ENCODE results near the gene COL7A1. TPM values are rescaled to one million over a fixed set of nuclear protein-coding genes. Genes with fewer than 3 reads are reported as not detected.
A peak's percentile ranks its signal among the peaks of the same experiment; 100 is the strongest.

The COL7A1 gene
- polyA plus RNA-seq, 3 donors, result 0.37 to 1.9 TPM; not detected in 1

DNA sequence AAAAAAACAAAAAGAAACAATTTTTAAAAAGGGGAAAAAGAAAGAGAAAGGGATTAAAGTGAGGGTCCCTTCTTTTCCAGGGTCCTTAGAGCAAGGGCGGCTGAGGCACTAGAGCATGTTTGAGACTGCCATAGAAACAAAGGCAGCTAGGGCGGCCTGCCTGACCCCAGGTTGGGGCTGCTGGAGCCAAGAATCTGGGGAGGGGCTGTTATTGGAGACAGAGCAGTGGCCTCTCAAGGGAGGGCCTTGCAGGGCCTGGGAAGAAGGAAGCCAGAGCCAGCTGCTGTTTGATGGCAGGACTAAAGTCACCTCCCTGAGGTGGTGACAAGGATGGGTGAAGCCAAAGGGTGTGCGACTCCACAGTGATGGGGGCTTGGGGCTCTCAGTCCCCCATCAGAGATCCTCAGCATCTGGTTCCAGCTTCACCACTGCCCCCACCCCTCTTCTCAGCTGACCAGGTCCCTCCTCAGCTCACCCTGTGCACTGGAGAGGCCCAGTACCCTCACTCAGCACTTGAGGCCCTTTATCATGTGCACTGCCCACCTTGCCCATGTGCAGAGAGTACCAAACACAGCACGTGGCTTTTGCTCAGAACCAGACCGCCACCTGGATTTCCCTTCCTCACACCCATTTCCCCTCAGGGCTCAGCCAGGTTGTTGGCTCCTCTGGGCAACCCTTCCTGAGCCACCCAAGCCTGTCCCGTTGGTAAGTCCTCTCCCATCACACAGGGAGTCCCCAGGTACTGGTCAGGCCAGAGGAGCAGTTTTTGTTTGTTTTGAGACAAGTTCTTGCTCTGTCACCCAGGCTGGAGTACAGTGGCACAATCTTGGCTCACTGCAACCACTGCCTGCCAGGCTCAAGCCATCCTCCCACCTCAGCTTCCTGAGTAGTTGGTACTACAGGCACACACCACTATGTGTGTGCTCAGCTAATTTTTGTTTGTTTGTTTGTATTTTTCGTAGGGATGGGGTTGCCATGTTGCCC lies 24.7 kb upstream of the COL7A1 start:
- H3K4me2 ChIP-seq (replicated peaks; ENCODE audit: extremely low read depth, low read length, poor library complexity, severe bottlenecking), result no peak overlapping the region
- H3K4me1 ChIP-seq (ENCODE audit: control insufficient read depth in 1 of 2, insufficient read depth in 2 of 2, low read length in 2 of 2), result peaks cover 1 to 3% of the 10 kb centered on the region in 2 donors
- H3K4me3 ChIP-seq (replicated peaks in 1 of 3; ENCODE audit: low read depth in 2 of 3, low read length in 3 of 3), result no peak overlapping the region
- WGBS (ENCODE audit: insufficient coverage), result 87% methylated on average over 6 of the region's 7 CpGs
- Mint-ChIP-seq H3K9me3 (peaks cover 17 to 50% (median 37%) of the 10 kb centered on the region in 7 donors), H3K4me1 (no peaks in the 10 kb centered on the region), H3K27ac (peak overlapping the region in 1 of 7 donors; percentile 62), H3K27me3 (ENCODE audit: low read depth in 3 of 3) (peaks cover 0 to 2% (median 2%) of the 10 kb centered on the region in 3 donors), H3K36me3 (peaks cover 3 to 11% of the 10 kb centered on the region in 2 donors), H3K4me3 (no peak overlapping the region)
- no peak for DNase-seq
- H3K27ac ChIP-seq (ENCODE audit: low read depth in 1 of 2, low read length in 2 of 2), result no peak overlapping the region
- intact Hi-C loops (cut with micrococcal nuclease), result no loop called here
- H3K9me3 ChIP-seq (replicated peaks in 1 of 2; ENCODE audit: control insufficient read depth in 1 of 2, insufficient read depth in 1 of 2, low read length in 2 of 2), result peaks cover 22 to 38% of the 10 kb centered on the region in 2 donors
- TF ChIP-seq CTCF (IDR thresholded peaks at IDR 0.05), result no peak
- no peaks in the 10 kb centered on the region for H3K79me2 ChIP-seq (ENCODE audit: insufficient read depth, low read length)
- peaks cover under 1 to 9% of the 10 kb centered on the region in 2 donors for H3K36me3 ChIP-seq (replicated peaks in 1 of 2; ENCODE audit: control insufficient read depth in 1 of 2, insufficient read depth in 2 of 2, low read length in 2 of 2)
- no peaks in the 10 kb centered on the region for H4K20me1 ChIP-seq (ENCODE audit: insufficient read depth, low read length)
- H3K9ac ChIP-seq (ENCODE audit: insufficient read depth, low read length, poor library complexity, severe bottlenecking), result no peak overlapping the region
- no peaks in the 10 kb centered on the region for H3K27me3 ChIP-seq (ENCODE audit: control insufficient read depth in 2 of 2, insufficient read depth in 2 of 2, low read length in 2 of 2)
- no peak overlapping the region for H2AFZ ChIP-seq (ENCODE audit: insufficient read depth, low read depth, low read length, poor library complexity, severe bottlenecking)

- H3K36me3 ChIP-seq (replicated peaks in 1 of 2; ENCODE audit: control insufficient read depth in 1 of 2, insufficient read depth in 2 of 2, low read length in 2 of 2), result no peaks in the 10 kb centered on the region
- Mint-ChIP-seq H3K4me3 (no peak overlapping the region), H3K27ac (no peak overlapping the region), H3K4me1 (peaks cover 8% of the 10 kb centered on the region), H3K27me3 (ENCODE audit: low read depth in 3 of 3) (peaks cover 0 to 5% (median 2%) of the 10 kb centered on the region in 3 donors), H3K9me3 (peaks cover 17 to 52% (median 37%) of the 10 kb centered on the region in 7 donors), H3K36me3 (peaks cover 0 to 3% of the 10 kb centered on the region in 2 donors)
- peak overlapping the region in 1 of 3 experiments; percentile 32 for H3K4me3 ChIP-seq (replicated peaks in 1 of 3; ENCODE audit: low read depth in 2 of 3, low read length in 3 of 3)
- peaks cover 22 to 38% of the 10 kb centered on the region in 2 donors for H3K9me3 ChIP-seq (replicated peaks in 1 of 2; ENCODE audit: control insufficient read depth in 1 of 2, insufficient read depth in 1 of 2, low read length in 2 of 2)
- no peak overlapping the region for H3K4me2 ChIP-seq (replicated peaks; ENCODE audit: extremely low read depth, low read length, poor library complexity, severe bottlenecking)
- H3K9ac ChIP-seq (ENCODE audit: insufficient read depth, low read length, poor library complexity, severe bottlenecking), result no peak overlapping the region
- H2AFZ ChIP-seq (ENCODE audit: insufficient read depth, low read depth, low read length, poor library complexity, severe bottlenecking), result no peak overlapping the region
- intact Hi-C loops (cut with micrococcal nuclease), result no loop called here
- TF ChIP-seq CTCF (IDR thresholded peaks at IDR 0.05), result no peak
- no peak for DNase-seq
- peaks cover 16 to 19% of the 10 kb centered on the region in 2 donors for H3K4me1 ChIP-seq (ENCODE audit: control insufficient read depth in 1 of 2, insufficient read depth in 2 of 2, low read length in 2 of 2)
- no peak overlapping the region for H3K27ac ChIP-seq (ENCODE audit: low read depth in 1 of 2, low read length in 2 of 2)
- WGBS (ENCODE audit: insufficient coverage), result 92% methylated on average over 2 of the region's 4 CpGs
- H3K79me2 ChIP-seq (ENCODE audit: insufficient read depth, low read length), result no peaks in the 10 kb centered on the region
- no peaks in the 10 kb centered on the region for H3K27me3 ChIP-seq (ENCODE audit: control insufficient read depth in 2 of 2, insufficient read depth in 2 of 2, low read length in 2 of 2)
- H4K20me1 ChIP-seq (ENCODE audit: insufficient read depth, low read length), result no peaks in the 10 kb centered on the region
These were observed 22.4 kb upstream of the COL7A1 start for GRCh38 chr3:48617559-48617958.

Measured in CD14-positive monocyte (primary cell).